HG03064 (cell line): Measurements from ENCODE around the gene KATNAL2.

Source experiments
- ATAC-seq: cut with Tn5 transposase; IDR thresholded peaks from one replicate; pipeline ENCODE4 v1.9.1; 2021; ENCODE audit warnings: low read depth; ENCODE audit not compliant: unreplicated experiment

Gene KATNAL2, protein sequence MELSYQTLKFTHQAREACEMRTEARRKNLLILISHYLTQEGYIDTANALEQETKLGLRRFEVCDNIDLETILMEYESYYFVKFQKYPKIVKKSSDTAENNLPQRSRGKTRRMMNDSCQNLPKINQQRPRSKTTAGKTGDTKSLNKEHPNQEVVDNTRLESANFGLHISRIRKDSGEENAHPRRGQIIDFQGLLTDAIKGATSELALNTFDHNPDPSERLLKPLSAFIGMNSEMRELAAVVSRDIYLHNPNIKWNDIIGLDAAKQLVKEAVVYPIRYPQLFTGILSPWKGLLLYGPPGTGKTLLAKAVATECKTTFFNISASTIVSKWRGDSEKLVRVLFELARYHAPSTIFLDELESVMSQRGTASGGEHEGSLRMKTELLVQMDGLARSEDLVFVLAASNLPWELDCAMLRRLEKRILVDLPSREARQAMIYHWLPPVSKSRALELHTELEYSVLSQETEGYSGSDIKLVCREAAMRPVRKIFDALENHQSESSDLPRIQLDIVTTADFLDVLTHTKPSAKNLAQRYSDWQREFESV

DNA sequence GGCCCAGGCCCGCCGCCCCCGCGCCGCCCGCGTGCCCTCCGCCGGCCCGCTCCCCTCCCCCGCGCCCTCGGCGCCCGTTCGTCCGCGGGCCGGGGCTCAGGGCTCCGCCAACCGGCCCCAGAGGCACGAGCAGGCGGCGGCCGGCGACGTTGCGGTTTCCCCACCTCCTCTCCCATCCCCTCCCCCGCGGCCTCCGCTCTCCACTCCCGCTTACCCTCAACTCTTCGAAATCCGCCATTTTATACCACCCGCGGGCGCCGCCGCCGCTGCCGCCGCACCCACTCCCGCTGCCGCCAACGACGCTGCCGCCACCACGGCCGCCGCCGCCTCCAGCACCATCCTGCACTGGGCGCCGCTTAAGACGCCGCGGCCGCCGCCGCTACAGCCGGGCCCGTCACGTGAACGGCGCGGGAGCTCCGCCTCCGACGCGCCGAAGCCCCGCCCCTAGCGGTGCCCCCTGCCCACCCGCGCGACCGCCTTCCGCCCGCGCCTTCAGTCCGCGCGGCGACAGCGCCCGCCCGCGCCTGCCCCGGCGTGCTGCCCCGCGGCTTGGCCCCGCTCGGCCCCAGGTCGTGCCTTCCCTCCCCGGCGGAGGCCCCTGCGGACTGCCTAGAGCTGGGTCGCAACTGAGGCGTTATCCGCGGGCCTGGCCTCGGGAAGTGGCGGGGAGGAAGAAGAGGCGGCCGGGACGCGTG, at the start of gene KATNAL2, which contains the start of gene PIAS2:
TSS of gene KATNAL2 (plus strand) at position 495 of the 695 bp plus-strand sequence. CDS start 29,271 bp downstream, outside the sequence.
TSS of gene PIAS2 (minus strand) at position 400 of the 695 bp plus-strand sequence. CDS start at position 238, 162 bp downstream.
- ATAC-seq: peak; percentile 84

DNA sequence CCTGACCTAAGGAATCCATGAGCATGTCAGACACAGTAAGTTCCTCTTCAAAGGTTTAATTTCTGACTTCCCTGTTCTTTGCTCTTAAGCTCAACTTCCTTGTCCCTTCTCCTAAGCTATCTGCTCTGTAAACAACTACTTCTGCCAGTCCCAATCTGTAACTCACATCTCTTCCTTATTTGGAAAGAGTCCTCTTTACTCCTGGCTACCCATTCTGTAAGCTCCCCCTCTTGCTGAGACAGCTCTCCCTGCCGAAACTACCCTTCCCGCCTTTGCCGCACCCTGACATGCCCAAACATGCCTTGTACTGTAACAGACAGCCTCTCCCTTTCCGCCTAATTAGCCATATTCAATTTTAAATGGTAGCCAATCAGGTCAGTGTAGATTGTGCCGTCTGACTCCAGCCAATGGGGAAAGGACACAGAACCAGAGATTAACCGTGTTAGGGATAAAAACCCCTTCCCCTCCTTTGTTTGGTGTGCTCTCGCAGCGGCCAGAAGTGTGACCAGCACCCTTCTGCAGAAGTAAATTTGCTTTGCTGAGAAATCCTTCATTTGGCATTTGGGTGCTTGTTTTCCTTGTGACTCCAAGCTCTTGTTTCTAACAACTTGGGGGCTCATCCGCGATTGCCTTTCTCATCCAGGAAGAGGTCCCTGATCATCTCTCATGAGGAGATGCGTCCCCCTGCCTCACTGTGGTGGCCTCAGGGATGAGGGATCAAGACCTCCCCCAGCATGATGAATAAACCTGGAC, 49.1 kb upstream of the KATNAL2 start:
- ATAC-seq: no peak

DNA sequence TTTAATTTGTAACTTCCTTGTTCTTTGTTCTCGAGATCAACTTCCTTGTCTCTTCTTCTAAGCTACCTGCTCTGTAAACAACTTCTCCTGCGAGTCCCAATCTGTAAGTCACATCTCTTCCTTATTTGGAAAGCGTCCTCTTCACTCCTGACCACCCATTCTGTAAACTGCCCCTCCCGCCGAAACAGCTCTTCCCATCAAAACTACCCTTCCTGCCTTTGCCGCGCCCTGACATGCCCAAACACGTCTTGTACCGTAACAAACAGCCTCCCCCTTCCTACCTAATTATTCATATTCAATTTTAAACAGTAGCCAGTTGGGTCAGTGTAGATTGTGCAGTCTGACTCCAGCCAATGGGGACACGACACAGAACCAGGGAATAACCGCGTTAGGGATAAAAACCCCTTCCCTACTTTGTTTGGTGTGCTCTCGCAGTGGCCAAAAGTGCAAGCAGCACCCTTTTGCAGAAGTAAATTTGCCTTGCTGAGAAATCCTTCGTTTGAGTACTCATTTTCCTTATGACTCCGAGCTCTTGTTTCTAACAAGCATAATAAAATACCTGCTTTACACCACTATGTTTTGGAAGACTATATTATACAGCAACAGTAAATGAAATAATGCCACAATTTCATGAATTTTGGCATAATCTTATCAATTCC, 39.9 kb upstream of the KATNAL2 start:
- ATAC-seq: no peak

DNA sequence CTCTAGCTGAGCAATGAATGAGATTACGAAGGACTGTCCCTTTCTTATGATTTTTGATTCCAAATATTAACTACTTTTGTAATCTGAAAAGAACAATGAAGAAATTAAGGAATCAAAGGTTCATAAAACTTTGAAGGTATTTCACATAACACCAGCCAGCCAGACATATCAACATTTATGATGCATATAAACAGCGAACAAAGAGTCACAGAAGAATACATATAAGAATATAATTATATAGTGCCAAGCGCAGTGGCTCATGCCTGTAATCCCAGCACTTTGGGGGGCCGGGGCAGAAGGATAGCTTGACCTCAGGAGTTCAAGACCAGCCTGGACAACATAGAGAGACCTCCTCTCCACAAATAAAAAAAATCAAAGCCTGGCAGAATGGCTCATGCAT, 34.2 kb upstream of the KATNAL2 start:
- no peak for ATAC-seq

DNA sequence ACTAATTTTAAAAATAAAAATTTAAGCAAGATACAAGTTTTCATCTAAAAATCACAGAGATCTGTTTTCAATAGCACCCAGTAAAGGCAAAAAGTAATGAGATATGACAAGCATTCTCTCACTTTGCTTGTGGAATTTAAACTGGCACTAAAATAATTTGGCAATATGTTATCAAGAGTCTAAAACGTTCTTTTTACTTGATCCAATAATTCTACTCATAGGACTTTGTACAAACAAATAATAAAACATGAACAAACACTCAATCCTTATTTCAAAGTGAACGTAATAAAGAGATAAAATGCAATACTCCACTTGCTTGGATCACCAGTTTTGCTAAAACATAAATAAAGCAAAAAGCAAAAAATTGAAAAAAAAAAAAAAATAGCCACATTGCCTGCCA, 30.5 kb upstream of the KATNAL2 start:
- no peak for ATAC-seq

DNA sequence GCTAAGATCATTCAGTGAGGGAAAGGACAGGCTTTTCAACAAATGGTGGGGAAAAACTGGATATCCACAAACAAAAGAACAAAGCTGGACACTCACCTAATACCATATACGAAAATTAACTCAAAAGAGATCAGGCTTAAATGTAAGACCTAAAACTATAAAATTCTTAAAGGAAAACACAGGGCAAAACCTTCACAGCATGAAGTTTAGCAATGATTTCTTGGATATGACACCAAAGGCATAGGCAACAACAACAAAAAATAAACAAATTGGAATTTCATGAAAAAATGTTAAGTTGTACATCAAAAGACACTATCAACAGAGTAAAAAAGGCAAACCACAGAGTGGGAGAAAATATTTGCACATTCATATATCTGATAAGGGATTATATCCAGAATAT, 28.4 kb upstream of the KATNAL2 start:
- ATAC-seq: no peak

DNA sequence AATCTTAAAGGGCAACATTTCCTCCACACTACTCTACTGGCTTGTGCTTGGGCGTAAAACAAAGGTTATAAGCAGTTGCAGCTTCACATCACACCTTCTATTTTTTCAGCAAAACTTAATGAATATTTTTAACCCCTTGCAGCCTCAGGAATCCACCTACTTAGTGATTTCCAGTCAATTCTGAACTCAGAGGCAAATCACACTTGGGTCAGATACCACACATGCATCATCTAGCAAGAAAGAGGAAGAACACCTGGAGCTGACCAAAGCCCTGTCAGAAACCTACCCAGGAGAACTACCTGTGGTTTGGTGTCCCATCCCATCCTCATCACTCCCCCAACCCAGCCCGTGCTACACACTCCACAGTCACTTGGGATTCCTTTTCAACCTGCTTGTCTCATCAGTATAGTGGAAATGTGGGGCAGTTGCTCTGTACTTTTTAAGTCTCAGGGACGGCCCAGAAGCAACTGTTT, 25.6 kb upstream of the KATNAL2 start:
- ATAC-seq: peak; percentile 85

DNA sequence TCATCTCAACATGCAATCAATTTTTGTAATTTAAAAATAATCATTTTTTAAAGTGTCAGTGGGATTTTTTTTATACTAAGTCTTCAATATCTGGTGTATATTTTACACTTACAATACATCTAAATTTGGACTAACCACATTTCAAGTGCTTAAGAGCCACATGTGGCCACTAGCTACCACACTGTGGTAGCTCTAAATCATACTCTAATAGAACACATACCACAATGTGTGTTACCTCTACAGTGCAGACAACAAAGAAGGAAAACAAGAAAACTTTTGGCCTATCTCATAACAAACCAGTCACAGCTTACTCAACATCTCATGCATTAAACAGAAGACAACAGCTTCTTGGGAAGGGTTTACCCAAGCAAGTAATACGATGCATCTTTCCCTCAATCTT, 24.6 kb upstream of the KATNAL2 start:
- no peak for ATAC-seq

DNA sequence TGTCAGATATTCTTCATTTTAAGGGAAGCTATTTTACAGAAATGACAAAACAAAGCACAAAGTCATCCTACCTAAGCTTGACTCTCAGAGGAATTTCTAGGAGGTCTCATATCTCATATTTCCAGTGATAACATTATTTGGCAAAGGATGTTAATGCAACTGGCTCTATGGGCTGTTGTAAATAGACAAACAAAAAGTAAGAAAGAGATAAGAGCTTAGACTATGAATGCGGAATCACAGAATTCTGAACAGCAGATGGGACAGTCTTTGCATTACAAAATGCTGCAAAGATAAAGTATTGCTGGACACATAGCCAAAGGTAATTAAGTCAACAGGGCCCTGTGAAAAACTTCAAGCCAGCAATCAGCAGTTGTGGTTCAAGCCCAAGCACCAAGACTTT, 24.0 kb upstream of the KATNAL2 start:
- ATAC-seq: no peak

DNA sequence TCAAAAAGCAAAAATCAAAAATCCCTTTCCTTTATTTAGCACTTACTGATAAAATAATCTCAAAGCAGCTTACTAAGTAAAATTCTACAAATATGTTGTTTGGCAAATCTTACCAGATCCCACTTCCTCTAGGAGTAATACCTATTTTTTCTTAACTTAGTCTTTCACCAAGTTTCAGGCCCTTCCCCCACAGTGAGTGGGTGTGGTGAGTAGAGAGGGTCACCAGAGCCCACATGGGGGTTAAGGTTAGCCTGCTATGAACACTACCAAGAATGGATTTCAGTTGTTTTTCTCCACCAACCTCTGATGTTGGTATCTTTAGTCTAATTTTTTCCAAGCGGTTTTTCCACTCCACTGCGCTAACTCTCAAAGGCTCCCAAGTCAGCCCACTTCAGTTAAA, 23.3 kb upstream of the KATNAL2 start:
- ATAC-seq: no peak

DNA sequence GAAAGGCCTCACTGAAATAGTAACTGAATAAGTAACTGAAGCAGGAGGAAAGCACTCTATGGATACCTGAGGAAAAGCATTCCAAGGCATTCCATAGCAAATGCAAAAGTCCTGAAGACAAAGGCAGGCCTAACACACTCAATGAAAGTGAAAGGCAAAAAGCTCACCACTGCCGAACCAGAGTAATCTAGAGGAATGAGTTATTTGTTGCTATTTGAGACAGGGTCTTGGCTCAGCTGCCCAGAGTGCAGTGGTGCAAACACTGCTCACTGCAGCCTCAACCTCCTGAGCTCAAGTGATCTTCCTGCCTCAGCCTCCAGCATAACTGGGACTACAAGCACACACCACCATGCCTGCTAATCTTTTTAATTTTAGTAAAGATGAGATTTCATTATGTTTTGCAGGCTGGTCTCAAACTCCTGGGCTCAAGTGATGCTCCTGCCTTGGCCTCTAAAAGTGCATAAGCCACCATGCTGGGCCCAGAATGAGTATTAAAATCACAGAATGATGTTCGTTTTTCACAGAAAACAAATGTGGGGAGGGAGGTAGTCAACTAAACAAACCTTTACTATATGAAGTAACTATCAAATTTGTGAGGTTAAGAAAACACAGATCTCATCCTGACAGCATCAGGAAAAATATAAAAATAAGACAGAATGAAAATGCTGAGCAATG, 18.0 kb upstream of the KATNAL2 start:
- peak; percentile 88 for ATAC-seq

DNA sequence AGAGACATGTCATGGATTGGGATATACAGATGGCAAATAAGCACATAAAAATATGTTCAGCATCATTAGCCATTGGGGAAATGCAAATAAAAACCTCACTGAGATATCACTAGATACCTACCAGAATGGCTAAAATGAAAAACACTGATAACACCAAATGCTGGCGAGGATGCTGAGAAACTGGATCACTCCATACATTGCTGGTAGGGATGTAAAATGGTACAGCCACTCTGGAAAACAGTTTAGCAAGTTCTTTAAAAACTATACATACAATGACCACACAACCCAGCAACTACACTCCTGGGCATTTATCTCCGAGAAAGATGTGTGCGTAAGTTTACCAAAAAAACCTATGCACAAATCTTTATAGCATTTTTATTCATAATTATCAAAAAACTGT, 14.0 kb upstream of the KATNAL2 start:
- no peak for ATAC-seq

DNA sequence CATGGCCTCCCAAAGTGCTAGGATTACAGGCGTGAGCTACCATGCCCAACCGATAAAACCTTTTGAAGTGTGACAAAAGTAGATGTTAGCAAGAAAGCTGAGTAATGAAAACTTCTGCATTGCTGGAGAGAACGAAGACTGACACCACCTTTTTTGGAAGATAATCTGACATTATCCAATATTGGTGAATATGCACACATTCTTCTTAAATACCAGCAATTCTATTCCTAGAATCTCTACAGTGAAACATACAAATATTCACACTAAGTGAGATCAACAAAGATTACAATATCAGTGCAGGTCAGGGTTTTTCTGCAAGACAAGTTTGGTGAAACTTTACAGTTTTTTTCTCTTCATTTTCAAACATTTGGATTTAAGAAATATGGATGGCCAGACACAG, 7.9 kb upstream of the KATNAL2 start:
- no peak for ATAC-seq

DNA sequence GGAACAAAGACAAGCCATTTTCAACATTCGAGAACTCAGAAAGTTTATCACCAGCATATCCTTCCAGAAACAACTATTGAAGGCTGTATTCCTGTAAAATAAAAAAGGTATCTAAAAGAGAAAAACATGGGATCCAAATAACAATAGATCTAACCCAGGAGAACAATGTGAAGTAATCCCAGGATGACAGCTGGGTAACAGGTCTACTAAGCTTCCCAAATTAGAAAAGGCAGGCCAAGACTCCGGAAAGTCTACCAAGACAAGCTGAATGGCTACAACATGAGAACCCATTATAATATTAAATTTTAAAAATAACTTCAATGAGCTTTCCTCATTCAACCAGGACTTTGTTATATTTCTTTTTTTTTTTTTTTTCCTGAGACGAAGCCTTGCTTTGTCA, 6.5 kb upstream of the KATNAL2 start:
- no peak for ATAC-seq

DNA sequence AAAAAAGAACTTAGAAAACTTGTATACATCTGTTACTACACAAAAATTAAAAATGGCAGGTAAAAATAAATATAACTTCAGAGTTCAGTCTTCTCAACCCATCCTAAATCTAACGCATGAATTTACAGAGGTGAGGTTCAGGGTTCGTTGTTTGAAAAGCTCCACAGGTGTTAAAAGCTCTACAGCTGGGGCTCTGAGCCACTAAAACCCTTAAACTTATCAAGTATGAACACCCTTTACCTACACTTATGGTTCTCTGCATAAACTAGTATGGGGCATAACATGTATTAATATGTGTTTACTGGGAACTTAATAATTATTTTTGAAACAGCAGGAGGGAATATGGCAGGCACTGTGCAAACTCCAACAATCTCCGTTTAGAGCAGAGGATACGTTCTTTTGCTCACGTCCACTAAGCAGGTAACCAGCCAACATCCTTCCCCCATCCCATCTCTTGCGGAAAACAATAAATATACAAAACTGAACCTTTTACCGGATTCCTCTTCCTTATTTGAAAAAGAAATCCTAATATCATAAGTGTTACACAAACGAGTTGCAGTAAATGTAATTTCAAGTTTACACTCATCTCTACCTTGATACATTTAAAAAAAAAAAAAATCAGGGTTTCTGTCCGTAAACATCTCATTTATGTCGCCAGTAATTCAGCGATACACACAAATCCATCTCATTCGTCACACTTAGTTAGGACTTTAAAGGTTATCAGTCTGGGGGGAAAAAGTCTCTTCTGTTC, 1.4 kb upstream of the KATNAL2 start:
- ATAC-seq: no peak

DNA sequence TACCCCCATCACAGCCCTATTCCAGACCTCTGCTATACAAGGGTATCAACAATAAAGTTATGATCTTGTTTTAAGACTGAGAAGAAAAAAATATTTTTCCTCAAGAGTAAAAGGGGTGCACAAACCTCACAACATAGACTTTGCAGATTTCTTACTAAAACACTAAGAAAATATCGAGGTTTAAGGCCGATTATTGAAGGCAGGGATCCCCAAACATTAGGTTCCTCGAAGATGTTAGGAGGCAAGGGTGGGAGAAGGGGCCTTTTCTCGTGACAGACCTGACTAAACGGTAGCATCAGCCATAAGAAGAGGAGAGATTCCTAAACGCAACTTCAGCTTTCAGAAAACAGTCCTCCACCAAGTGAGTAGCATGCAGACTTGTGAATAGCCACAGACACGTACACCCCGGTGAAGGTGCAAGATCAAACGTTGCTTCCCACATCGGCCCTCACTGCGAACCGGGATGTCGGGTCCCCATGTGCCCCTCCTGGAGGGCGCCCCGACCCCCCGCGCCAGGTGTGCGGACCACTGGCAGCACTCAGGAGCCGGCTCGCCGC, 773 bp upstream of the KATNAL2 start:
- ATAC-seq: no peak

DNA sequence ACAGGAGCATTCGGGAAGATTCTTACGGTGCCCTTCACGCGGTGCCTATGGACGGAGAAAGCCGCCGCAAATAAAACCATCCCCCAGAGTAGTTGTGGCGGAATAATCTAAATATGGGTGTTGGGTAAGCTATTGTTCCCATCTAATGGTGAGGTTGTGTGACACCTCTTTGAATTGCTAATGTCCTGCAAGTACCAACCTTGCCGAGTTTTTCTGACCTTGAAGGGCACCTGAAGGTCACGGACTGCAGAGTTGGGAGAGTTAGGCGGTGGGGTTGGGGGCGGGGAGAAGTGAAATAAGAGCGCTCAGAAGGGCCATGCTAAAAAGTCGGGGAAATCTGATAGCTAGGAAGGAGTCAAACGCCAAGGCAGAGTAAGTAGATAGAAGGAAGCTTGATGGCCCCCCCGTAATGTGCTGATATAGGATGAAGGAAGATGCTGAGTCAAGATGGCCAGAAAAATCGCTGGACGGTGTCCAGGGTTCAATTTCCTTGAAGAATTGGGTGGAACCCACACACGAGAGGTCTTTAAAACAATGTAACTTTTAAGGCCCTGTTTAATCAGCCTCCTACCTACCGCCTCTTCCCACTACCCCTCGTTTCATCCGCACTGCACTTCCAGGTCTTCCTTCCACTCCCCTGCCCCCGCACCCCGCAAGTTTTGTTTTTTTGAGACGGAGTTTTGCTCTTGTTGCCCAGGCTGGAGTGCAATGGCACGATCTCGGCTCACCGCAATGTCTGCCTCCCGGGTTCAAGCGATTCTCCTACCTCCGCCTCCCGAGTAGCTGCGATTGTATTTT, 600 bp downstream of the KATNAL2 start:
- peak; percentile 16 for ATAC-seq

DNA sequence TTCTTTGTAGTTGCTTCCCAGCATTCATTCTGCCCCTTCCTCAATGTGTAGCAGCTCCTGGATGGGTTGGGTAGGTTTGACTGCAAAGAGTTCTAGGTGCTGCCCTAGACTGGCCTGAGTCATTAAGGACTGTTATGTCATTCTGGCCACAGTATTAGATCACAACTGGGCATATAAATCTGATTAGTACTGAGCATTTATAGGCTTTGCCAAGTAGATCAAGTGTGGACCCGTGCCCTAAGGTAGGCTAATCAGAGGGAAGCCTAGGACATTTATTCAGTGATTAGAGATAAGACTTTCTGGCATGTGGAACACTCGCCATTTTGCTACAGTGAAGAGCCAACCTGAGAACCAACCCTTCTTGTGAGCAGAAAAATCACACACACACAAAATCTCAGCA, 2.7 kb downstream of the KATNAL2 start:
- no peak for ATAC-seq
